ENCODE data around the gene RXRG. TPM values are rescaled to one million over a fixed set of nuclear protein-coding genes. Genes with fewer than 3 reads are reported as not detected.

RXRG gene
- total and polyA plus RNA-seq, 2 donors (not counting 1 experiment from before 2014, with no cell fraction given) = not detected

- H3K4me2 ChIP-seq (replicated peaks; ENCODE audit: low read depth, low read length, poor library complexity, severe bottlenecking) = no peak overlapping the region
- no peak overlapping the region for H3K9ac ChIP-seq (ENCODE audit: low read length)
- intact Hi-C loops (cut with micrococcal nuclease) = no loop called here
- H3K9me3 ChIP-seq (ENCODE audit: control extremely low read depth in 1 of 3, control insufficient read depth in 2 of 3, insufficient read depth in 1 of 3, low read length in 2 of 3) = no peaks in the 10 kb centered on the region
- peaks cover 0 to 7% of the 10 kb centered on the region in 2 donors for H3K4me1 ChIP-seq (ENCODE audit: control insufficient read depth in 2 of 2, insufficient read depth in 2 of 2, low read length in 2 of 2)
- H3K27ac Mint-ChIP-seq = no peak overlapping the region
- H3K27ac ChIP-seq (ENCODE audit: low read length in 2 of 2) = no peak overlapping the region
- H3K27me3 Mint-ChIP-seq = peaks cover 52% of the 10 kb centered on the region
- no peak overlapping the region for H3K4me3 ChIP-seq (ENCODE audit: control extremely low read depth in 1 of 5, extremely low read depth in 1 of 5, insufficient read depth in 1 of 5, low read depth in 2 of 5, low read length in 4 of 5)
- ATAC-seq (ENCODE audit: low read depth) = no peak
- no peak for DNase-seq
- TF ChIP-seq EZH2 (IDR thresholded peaks at IDR 0.05; ENCODE audit: borderline replicate concordance, insufficient read depth, low read depth, low read length, poor library complexity, severe bottlenecking) = no peak
- TF ChIP-seq, protein P1, sequence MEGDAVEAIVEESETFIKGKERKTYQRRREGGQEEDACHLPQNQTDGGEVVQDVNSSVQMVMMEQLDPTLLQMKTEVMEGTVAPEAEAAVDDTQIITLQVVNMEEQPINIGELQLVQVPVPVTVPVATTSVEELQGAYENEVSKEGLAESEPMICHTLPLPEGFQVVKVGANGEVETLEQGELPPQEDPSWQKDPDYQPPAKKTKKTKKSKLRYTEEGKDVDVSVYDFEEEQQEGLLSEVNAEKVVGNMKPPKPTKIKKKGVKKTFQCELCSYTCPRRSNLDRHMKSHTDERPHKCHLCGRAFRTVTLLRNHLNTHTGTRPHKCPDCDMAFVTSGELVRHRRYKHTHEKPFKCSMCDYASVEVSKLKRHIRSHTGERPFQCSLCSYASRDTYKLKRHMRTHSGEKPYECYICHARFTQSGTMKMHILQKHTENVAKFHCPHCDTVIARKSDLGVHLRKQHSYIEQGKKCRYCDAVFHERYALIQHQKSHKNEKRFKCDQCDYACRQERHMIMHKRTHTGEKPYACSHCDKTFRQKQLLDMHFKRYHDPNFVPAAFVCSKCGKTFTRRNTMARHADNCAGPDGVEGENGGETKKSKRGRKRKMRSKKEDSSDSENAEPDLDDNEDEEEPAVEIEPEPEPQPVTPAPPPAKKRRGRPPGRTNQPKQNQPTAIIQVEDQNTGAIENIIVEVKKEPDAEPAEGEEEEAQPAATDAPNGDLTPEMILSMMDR (IDR thresholded peaks at IDR 0.05) = no peak
- peaks cover 9% of the 10 kb centered on the region for H3K4me1 Mint-ChIP-seq
- ChIA-PET CTCF (no interaction called here), POLR2A (no interaction called here)
- H3K79me2 ChIP-seq (ENCODE audit: control insufficient read depth, insufficient read depth, low read length) = no peaks in the 10 kb centered on the region
- H3K27me3 ChIP-seq (replicated peaks in 1 of 4; ENCODE audit: control extremely low read depth in 1 of 4, control insufficient read depth in 3 of 4, insufficient read depth in 4 of 4, low read length in 3 of 4) = peaks cover 0 to 11% (median 6%) of the 10 kb centered on the region in 4 experiments
- 100% methylated on average over 1 of the region's 2 CpGs for WGBS (ENCODE audit: insufficient coverage)
- no peak overlapping the region for H3K4me3 Mint-ChIP-seq
- no peaks in the 10 kb centered on the region for H3K36me3 ChIP-seq (replicated peaks in 1 of 2; ENCODE audit: control extremely low read depth in 1 of 2, control insufficient read depth in 1 of 2, extremely low read depth in 1 of 2, insufficient read depth in 2 of 2, low read length in 1 of 2)
- H4K20me1 ChIP-seq (ENCODE audit: control insufficient read depth, insufficient read depth, low read length, poor library complexity, severe bottlenecking) = no peaks in the 10 kb centered on the region
- H2AFZ ChIP-seq (ENCODE audit: insufficient read depth, low read depth, low read length, poor library complexity, severe bottlenecking) = no peak overlapping the region
- no peaks in the 10 kb centered on the region for H3K9me3 Mint-ChIP-seq (ENCODE audit: insufficient read depth)
These were observed 25.1 kb downstream of the RXRG start for GRCh38 chr1:165419839-165420238.

DNA sequence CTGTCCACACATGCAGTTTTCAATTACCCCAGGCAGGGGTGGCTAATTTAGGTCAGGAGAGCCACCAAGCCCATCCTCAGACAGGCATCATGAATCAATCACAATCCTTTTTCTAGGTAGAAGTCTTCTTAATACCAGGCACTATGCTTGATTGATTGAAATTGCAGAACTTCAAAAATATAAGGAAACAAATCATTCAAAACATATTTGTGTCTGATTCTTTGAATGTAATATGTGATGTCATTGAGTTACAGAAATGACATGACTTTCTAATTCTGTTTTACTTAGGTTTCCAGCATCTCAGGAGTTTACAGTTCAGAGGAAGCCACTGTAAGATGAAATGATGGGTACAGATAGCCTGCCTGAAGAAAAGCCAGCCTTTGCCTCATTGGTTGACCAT, 26.7 kb downstream of the RXRG start:
- DNase-seq = no peak
- no peak overlapping the region for H3K9ac ChIP-seq (ENCODE audit: low read length)
- no peaks in the 10 kb centered on the region for H3K4me1 ChIP-seq (ENCODE audit: control insufficient read depth in 2 of 2, insufficient read depth in 2 of 2, low read length in 2 of 2)
- peaks cover 0 to 14% (median 10%) of the 10 kb centered on the region in 4 experiments for H3K27me3 ChIP-seq (replicated peaks in 1 of 4; ENCODE audit: control extremely low read depth in 1 of 4, control insufficient read depth in 3 of 4, insufficient read depth in 4 of 4, low read length in 3 of 4)
- H4K20me1 ChIP-seq (ENCODE audit: control insufficient read depth, insufficient read depth, low read length, poor library complexity, severe bottlenecking) = no peaks in the 10 kb centered on the region
- H3K27me3 Mint-ChIP-seq = peaks cover 64% of the 10 kb centered on the region
- H2AFZ ChIP-seq (ENCODE audit: insufficient read depth, low read depth, low read length, poor library complexity, severe bottlenecking) = no peak overlapping the region
- POLR2A ChIA-PET = no interaction called here
- no peaks in the 10 kb centered on the region for H3K9me3 ChIP-seq (ENCODE audit: control extremely low read depth in 1 of 3, control insufficient read depth in 2 of 3, insufficient read depth in 1 of 3, low read length in 2 of 3)
- H3K4me3 Mint-ChIP-seq = no peak overlapping the region
- no peaks in the 10 kb centered on the region for H3K4me1 Mint-ChIP-seq
- H3K9me3 Mint-ChIP-seq (ENCODE audit: insufficient read depth) = no peaks in the 10 kb centered on the region
- H3K27ac Mint-ChIP-seq = no peak overlapping the region
- no peak overlapping the region for H3K4me3 ChIP-seq (ENCODE audit: control extremely low read depth in 1 of 5, extremely low read depth in 1 of 5, insufficient read depth in 1 of 5, low read depth in 2 of 5, low read length in 4 of 5)
- no peak overlapping the region for H3K4me2 ChIP-seq (replicated peaks; ENCODE audit: low read depth, low read length, poor library complexity, severe bottlenecking)
- TF ChIP-seq, protein P1 (IDR thresholded peaks at IDR 0.05) = no peak
- TF ChIP-seq EZH2 (IDR thresholded peaks at IDR 0.05; ENCODE audit: borderline replicate concordance, insufficient read depth, low read depth, low read length, poor library complexity, severe bottlenecking) = no peak
- CTCF ChIA-PET = no interaction called here
- H3K79me2 ChIP-seq (ENCODE audit: control insufficient read depth, insufficient read depth, low read length) = no peaks in the 10 kb centered on the region
- H3K36me3 ChIP-seq (replicated peaks in 1 of 2; ENCODE audit: control extremely low read depth in 1 of 2, control insufficient read depth in 1 of 2, extremely low read depth in 1 of 2, insufficient read depth in 2 of 2, low read length in 1 of 2) = no peaks in the 10 kb centered on the region
- H3K27ac ChIP-seq (ENCODE audit: low read length in 2 of 2) = no peak overlapping the region
- intact Hi-C loops (cut with micrococcal nuclease) = no loop called here
- ATAC-seq (ENCODE audit: low read depth) = no peak

Measured in B cell (primary cell).